ENCODE measurements around the gene MIOS.

DNA sequence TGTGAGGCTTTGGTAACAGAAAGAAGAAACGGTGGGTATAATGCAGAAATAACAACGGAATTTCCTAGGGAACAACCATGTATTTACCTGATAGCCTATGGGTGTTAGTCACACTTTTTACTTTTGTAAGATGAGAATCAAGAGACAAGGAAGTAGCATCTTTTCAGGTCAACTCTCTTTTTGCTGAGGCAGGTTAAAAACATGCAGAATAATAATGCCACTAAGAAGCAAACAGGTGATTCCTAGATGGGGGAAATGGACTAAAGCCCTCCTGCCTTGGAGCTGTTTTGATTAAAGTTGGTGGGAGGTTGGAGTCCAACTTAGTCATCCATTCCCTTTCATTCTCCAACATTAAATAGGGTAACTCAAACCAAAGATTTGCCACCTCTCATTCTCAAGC lies 29.0 kb upstream of the MIOS start:
- TF ChIP-seq, protein P1, sequence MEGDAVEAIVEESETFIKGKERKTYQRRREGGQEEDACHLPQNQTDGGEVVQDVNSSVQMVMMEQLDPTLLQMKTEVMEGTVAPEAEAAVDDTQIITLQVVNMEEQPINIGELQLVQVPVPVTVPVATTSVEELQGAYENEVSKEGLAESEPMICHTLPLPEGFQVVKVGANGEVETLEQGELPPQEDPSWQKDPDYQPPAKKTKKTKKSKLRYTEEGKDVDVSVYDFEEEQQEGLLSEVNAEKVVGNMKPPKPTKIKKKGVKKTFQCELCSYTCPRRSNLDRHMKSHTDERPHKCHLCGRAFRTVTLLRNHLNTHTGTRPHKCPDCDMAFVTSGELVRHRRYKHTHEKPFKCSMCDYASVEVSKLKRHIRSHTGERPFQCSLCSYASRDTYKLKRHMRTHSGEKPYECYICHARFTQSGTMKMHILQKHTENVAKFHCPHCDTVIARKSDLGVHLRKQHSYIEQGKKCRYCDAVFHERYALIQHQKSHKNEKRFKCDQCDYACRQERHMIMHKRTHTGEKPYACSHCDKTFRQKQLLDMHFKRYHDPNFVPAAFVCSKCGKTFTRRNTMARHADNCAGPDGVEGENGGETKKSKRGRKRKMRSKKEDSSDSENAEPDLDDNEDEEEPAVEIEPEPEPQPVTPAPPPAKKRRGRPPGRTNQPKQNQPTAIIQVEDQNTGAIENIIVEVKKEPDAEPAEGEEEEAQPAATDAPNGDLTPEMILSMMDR (IDR thresholded peaks at IDR 0.05; ENCODE audit: poor library complexity) = no peak
- no peak for TF ChIP-seq EZH2 (IDR thresholded peaks at IDR 0.05; ENCODE audit: borderline replicate concordance)
- TF ChIP-seq EZH2phosphoT487 (IDR thresholded peaks at IDR 0.05; ENCODE audit: low read depth, severe bottlenecking, unreplicated experiment) = no peak

Measured in hepatocyte (in vitro differentiated cells).